Parathyroid adenoma (tissue), 2 donors: ENCODE results near the gene LARP6.

Experiments used
- H2AFZ ChIP-seq: fragments of 300-600 bp; sonication (generic); one replicate; pipeline ENCODE4 v1.7.0; 2017; ENCODE audit warnings: antibody characterized with exemption, mild to moderate bottlenecking
- H3K27ac ChIP-seq: fragments of 300-600 bp; sonication (generic); one replicate; pipeline ENCODE4 v1.7.0; 2017
- H3K27me3 ChIP-seq: fragments of 300-600 bp; sonication (generic); one replicate; pipeline ENCODE4 v1.7.0; 2017; ENCODE audit warnings: low read length; ENCODE audit not compliant: control insufficient read depth, insufficient read depth
- H3K36me3 ChIP-seq: fragments of 300-600 bp; sonication (generic); one replicate; pipeline ENCODE4 v1.7.0; 2017; ENCODE audit warnings: low read length; ENCODE audit not compliant: control insufficient read depth, insufficient read depth
- H3K4me1 ChIP-seq: fragments of 300-600 bp; sonication (generic); one replicate; pipeline ENCODE4 v1.7.0; 2017; ENCODE audit warnings: control low read depth
- H3K4me2 ChIP-seq: fragments of 300-600 bp; sonication (generic); one replicate; pipeline ENCODE4 v1.7.0; 2017; ENCODE audit warnings: low read length
- H3K4me3 ChIP-seq: fragments of 300-600 bp; sonication (generic); one replicate; pipeline ENCODE4 v1.7.0; 2017; ENCODE audit warnings: low read depth, low read length
- H3K79me2 ChIP-seq: fragments of 300-600 bp; sonication (generic); one replicate; pipeline ENCODE4 v1.7.0; 2017; ENCODE audit warnings: control low read depth
- H3K9ac ChIP-seq: fragments of 300-600 bp; sonication (generic); one replicate; pipeline ENCODE4 v1.7.0; 2017; ENCODE audit warnings: mild to moderate bottlenecking
- H3K9me3 ChIP-seq: fragments of 300-600 bp; sonication (generic); one replicate; pipeline ENCODE4 v1.7.0; 2017; ENCODE audit warnings: low read length; ENCODE audit not compliant: control insufficient read depth
- TF ChIP-seq, protein P1 (sequence below): fragments of 300-600 bp; sonication (generic); IDR thresholded peaks from one replicate; pipeline ENCODE4 v1.7.0; 2017; ENCODE audit warnings: antibody characterized with exemption, mild to moderate bottlenecking
- donor health status: primary hyperparathyroidism.

LARP6 gene

DNA sequence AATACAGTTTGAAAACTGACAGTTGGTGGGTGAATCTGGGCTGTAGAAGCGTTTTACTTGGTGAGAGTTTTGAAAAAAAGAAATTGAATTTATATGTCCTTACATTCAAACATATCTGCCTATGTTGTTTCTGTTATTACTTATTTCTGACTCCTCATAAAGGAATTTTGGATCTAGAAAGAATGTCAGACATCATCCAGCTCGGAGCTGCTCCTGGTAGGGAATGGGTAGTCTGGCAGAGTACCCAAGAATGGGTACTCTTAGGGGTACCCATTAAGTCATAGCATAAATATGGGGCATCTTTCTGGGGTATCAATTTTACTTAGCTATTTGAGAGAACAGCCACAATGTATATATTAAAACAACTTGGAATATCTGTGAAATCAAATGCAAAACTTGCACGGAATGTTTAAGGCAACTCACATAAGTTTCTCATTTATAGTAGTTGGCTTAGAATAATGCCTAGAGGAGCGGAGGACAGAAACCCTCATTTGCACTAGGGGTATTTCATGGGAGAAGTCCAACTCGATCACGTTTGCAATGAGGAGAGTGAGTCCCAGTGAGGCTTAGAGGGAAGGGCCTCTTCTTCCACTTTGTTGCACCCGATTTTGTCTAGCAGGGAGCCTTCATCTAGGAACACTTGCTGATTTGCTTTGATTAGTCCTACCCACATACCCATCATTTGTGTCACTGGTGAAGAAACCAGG, 2.4 kb upstream of the LARP6 start:
- Histone ChIP-seq H3K79me2 (no peaks in the 10 kb centered on the region), H3K4me1 (peaks cover 3% of the 10 kb centered on the region), H3K4me2 (no peak overlapping the region), H3K27me3 (no peaks in the 10 kb centered on the region), H2AFZ (no peak overlapping the region), H3K9ac (no peak overlapping the region), H3K4me3 (no peak overlapping the region), H3K27ac (peak overlapping the region; percentile 32), H3K9me3 (no peaks in the 10 kb centered on the region), H3K36me3 (no peaks in the 10 kb centered on the region)
- TF ChIP-seq, protein P1, sequence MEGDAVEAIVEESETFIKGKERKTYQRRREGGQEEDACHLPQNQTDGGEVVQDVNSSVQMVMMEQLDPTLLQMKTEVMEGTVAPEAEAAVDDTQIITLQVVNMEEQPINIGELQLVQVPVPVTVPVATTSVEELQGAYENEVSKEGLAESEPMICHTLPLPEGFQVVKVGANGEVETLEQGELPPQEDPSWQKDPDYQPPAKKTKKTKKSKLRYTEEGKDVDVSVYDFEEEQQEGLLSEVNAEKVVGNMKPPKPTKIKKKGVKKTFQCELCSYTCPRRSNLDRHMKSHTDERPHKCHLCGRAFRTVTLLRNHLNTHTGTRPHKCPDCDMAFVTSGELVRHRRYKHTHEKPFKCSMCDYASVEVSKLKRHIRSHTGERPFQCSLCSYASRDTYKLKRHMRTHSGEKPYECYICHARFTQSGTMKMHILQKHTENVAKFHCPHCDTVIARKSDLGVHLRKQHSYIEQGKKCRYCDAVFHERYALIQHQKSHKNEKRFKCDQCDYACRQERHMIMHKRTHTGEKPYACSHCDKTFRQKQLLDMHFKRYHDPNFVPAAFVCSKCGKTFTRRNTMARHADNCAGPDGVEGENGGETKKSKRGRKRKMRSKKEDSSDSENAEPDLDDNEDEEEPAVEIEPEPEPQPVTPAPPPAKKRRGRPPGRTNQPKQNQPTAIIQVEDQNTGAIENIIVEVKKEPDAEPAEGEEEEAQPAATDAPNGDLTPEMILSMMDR: no peak

DNA sequence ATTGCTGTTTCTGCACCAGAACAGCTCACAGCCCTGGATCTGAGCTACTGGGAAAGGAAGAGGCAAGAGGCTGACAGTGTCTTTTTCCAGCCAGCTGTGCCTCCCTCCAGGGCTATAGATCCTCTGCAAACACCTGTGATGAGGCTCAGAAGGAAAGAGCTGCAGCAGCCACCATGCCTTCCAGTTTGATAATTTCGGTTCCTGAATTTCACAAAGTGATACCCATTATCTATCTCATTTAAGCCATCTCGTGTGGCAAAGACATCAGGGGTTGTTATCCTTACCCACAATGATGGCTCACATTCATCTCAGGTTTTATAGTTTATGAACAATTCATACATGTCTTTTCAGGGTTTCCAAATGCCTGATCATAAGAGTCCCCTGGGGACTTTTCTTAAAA, 1.8 kb upstream of the LARP6 start:
- H3K4me1 ChIP-seq: peaks cover 3% of the 10 kb centered on the region
- H3K9ac ChIP-seq: no peak overlapping the region
- no peaks in the 10 kb centered on the region for H3K36me3 ChIP-seq
- no peaks in the 10 kb centered on the region for H3K79me2 ChIP-seq
- TF ChIP-seq, protein P1: no peak
- no peaks in the 10 kb centered on the region for H3K27me3 ChIP-seq
- no peak overlapping the region for H3K27ac ChIP-seq
- H2AFZ ChIP-seq: no peak overlapping the region
- no peak overlapping the region for H3K4me3 ChIP-seq
- no peak overlapping the region for H3K4me2 ChIP-seq
- no peaks in the 10 kb centered on the region for H3K9me3 ChIP-seq

DNA sequence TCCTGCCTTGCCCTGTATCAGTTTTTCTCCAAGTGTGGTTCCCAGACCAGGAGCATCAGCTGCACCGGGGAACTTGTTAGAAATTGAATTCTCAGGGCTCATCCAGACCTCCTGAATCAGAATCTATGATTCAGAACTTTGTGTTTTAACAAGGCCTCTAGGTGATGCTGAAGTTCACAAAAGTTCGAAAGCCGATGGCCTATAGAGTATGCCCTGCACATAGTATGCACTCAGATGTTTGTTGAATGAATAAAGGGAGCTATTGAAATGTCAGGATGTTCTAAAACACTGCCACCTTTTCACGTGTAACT, 664 bp upstream of the LARP6 start:
- Histone ChIP-seq H3K9ac (no peak overlapping the region), H3K79me2 (no peaks in the 10 kb centered on the region), H3K4me2 (peak overlapping the region; percentile 78), H3K36me3 (no peaks in the 10 kb centered on the region), H3K4me1 (peaks cover 3% of the 10 kb centered on the region), H3K27me3 (no peaks in the 10 kb centered on the region), H2AFZ (peak overlapping the region; percentile 84), H3K9me3 (no peaks in the 10 kb centered on the region), H3K27ac (peak overlapping the region; percentile 51), H3K4me3 (peak overlapping the region; percentile 66)
- TF ChIP-seq, protein P1: no peak

DNA sequence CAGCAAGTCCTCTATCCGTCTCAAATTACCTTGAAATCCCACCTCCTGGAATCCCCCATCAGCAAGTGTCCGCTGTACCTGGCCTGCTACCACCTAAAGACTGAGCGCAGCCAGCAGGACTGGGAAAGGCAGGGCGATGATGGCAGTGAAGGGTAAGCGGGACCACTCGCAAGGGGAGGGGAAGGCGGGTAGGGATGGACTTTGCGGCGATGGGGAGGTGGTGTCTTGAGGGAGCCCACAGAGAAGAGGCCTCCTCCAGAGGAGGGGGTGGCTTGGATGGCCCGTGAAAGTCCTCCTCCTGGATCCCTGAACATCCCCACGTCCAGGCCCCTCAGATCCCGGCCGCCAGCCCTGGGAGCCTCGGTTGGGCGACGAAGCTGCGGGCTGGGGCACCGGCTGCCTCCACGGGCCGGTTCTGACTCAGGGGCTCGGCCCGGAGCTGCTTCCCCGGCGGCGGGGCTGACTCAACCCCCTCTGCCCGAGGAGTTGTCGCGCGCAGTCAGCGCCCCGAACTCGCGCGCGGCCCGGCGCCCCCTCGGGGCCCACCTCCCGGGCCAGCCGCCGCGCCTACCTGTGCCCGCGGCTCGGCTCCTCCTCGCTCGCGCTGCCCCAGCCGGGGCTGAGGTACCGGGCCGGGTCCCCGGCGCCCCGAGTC, 512 bp downstream of the LARP6 start:
- Histone ChIP-seq H3K4me2 (peak overlapping the region; percentile 76), H3K27me3 (no peaks in the 10 kb centered on the region), H3K9ac (no peak overlapping the region), H2AFZ (peak overlapping the region; percentile 68), H3K4me1 (peaks cover 3% of the 10 kb centered on the region), H3K36me3 (no peaks in the 10 kb centered on the region), H3K79me2 (no peaks in the 10 kb centered on the region), H3K9me3 (no peaks in the 10 kb centered on the region), H3K4me3 (peak overlapping the region; percentile 69), H3K27ac (no peak overlapping the region)
- TF ChIP-seq, protein P1: no peak
